GM13976 (cell line): ENCODE results near the gene TRANK1.

ENCODE experiments used
- DNase-seq: peaks from one replicate; pipeline ENCODE4 v3.0.0; 2012; ENCODE audit warnings: low spot score
- CTCF ChIP-seq: IDR thresholded peaks from 2 replicates; pipeline ENCODE4 v1.5.1; 2012; ENCODE audit warnings: borderline replicate concordance, mild to moderate bottlenecking; ENCODE audit not compliant: insufficient read depth; ENCODE audit errors: extremely low read depth, missing control alignments, control extremely low read depth
- in situ Hi-C: fragments of 300-500 bp; cut with MboI; formaldehyde crosslinking; loops from one replicate; pipeline ENCODE4 v1.12.0; 2022; ENCODE audit warnings: low sequenced_read_pairs, mixed read lengths, inconsistent platforms; ENCODE audit not compliant: unreplicated experiment

Gene TRANK1

GRCh38 chr3:36824443-36824842 lies 120.4 kb downstream of the TRANK1 start:
- no peak for DNase-seq
- no peak for TF ChIP-seq CTCF
- in situ Hi-C loops = no loop called here

DNA sequence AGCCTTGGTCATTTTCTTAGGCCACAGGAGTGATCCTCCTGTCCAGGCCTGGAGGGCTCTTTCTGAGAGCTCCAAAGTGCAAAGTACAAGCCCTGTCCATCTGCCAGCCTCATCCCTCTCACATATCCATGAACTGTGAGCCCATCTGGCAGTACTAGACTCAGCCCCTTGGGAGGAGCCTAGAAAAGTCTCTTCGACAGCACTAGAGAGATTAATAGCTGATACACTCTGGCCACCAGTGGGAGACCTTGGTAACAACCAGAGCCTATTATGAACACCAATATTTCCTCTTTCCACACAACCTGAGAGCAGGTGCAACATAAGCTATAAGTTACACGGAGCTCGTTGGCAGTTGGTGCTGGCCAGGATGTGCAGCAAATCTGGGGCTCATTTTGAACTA lies 121.0 kb downstream of the TRANK1 start:
- no peak for TF ChIP-seq CTCF
- in situ Hi-C loops = no loop called here
- DNase-seq = no peak

GRCh38 chr3:36820083-36820482 lies 124.8 kb downstream of the TRANK1 start:
- TF ChIP-seq CTCF = no peak
- no peak for DNase-seq
- in situ Hi-C loops = no loop called here

GRCh38 chr3:36817806-36818533 lies 126.9 kb downstream of the TRANK1 start:
- TF ChIP-seq CTCF = no peak
- DNase-seq = no peak
- in situ Hi-C loops = no loop called here

DNA sequence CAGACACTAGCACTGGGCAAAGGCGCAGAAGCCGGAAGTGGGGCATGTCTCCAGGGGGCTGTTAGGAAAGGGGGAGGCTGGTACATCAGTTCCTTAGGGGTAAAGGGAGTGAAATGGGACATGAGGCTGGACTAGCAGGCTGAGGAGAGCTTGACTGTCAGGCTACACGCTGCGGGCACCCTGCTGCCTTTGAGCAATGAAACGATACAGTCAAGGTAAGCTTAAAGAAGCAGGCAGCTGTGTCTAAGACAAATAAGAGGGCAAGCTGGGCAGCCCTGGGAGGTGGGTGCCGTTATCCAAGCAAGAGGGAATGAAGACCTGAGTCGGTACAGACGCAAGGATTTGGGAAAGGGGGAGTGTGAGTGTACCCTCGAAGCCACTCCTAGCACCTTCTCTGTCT lies 129.5 kb downstream of the TRANK1 start:
- no peak for DNase-seq
- TF ChIP-seq CTCF = no peak
- in situ Hi-C loops = no loop called here

GRCh38 chr3:36814776-36815175 lies 130.1 kb downstream of the TRANK1 start:
- TF ChIP-seq CTCF = no peak
- no peak for DNase-seq
- in situ Hi-C loops = no loop called here
